Measurements from ENCODE around the gene TEX51.

GRCh38 chr2:126886211-126886915 is 12.3 kb upstream of the TEX51 start:
- TF ChIP-seq CEBPB (IDR thresholded peaks at IDR 0.05; ENCODE audit: low read depth, low read length) = no peak
- TF ChIP-seq, protein P1, sequence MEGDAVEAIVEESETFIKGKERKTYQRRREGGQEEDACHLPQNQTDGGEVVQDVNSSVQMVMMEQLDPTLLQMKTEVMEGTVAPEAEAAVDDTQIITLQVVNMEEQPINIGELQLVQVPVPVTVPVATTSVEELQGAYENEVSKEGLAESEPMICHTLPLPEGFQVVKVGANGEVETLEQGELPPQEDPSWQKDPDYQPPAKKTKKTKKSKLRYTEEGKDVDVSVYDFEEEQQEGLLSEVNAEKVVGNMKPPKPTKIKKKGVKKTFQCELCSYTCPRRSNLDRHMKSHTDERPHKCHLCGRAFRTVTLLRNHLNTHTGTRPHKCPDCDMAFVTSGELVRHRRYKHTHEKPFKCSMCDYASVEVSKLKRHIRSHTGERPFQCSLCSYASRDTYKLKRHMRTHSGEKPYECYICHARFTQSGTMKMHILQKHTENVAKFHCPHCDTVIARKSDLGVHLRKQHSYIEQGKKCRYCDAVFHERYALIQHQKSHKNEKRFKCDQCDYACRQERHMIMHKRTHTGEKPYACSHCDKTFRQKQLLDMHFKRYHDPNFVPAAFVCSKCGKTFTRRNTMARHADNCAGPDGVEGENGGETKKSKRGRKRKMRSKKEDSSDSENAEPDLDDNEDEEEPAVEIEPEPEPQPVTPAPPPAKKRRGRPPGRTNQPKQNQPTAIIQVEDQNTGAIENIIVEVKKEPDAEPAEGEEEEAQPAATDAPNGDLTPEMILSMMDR (conservative IDR thresholded peaks at IDR 0.05; ENCODE audit: low read depth, low read length) = peak; percentile 57
- no peak for TF ChIP-seq POLR2A (IDR thresholded peaks at IDR 0.05; ENCODE audit: low read depth, low read length)
- TF ChIP-seq, protein P2, sequence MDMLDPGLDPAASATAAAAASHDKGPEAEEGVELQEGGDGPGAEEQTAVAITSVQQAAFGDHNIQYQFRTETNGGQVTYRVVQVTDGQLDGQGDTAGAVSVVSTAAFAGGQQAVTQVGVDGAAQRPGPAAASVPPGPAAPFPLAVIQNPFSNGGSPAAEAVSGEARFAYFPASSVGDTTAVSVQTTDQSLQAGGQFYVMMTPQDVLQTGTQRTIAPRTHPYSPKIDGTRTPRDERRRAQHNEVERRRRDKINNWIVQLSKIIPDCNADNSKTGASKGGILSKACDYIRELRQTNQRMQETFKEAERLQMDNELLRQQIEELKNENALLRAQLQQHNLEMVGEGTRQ (IDR thresholded peaks at IDR 0.05; ENCODE audit: low read depth, low read length) = no peak
- no peak for TF ChIP-seq MAZ (IDR thresholded peaks at IDR 0.05; ENCODE audit: borderline replicate concordance, low read depth, low read length)
- no peak for TF ChIP-seq FOS (IDR thresholded peaks at IDR 0.05; ENCODE audit: low read depth, low read length)
- no peak for TF ChIP-seq RAD21 (IDR thresholded peaks at IDR 0.05; ENCODE audit: low read length)
- no peak for TF ChIP-seq BHLHE40 (IDR thresholded peaks at IDR 0.05; ENCODE audit: low read depth, low read length)
- no peak for TF ChIP-seq RFX5 (IDR thresholded peaks at IDR 0.05; ENCODE audit: low read depth, low read length)
- no peak for TF ChIP-seq MXI1 (IDR thresholded peaks at IDR 0.05; ENCODE audit: borderline replicate concordance, low read depth, low read length)
- TF ChIP-seq SMC3 (IDR thresholded peaks at IDR 0.05; ENCODE audit: low read depth, low read length) = no peak
- TF ChIP-seq MAFK (IDR thresholded peaks at IDR 0.05; ENCODE audit: low read depth, low read length) = no peak
- TF ChIP-seq ELK1 (IDR thresholded peaks at IDR 0.05; ENCODE audit: borderline replicate concordance, low read depth, low read length) = no peak

Data from IMR-90 (cell line).